Upper lobe of right lung (tissue), 1 donor: ENCODE results near the gene KCNN3. TPM values are rescaled to one million over a fixed set of nuclear protein-coding genes. Genes with fewer than 3 reads are reported as not detected.
A peak's percentile ranks its signal among the peaks of the same experiment; 100 is the strongest.

Source experiments
- ATAC-seq: fragments of 200-7000 bp; cut with Tn5 transposase; one replicate; pipeline ENCODE4 v1.9.1; 2020; ENCODE audit warnings: mild to moderate bottlenecking, moderate library complexity
- DNase-seq: peaks from one replicate; pipeline ENCODE4 v3.0.0-alpha.2; 2020
- H3K27ac ChIP-seq: fragments of 200-600 bp; one replicate; pipeline ENCODE4 v1.8.0; 2022
- H3K27me3 ChIP-seq: fragments of 200-600 bp; one replicate; pipeline ENCODE4 v1.8.0; 2022; ENCODE audit warnings: mild to moderate bottlenecking
- H3K36me3 ChIP-seq: fragments of 200-600 bp; one replicate; pipeline ENCODE4 v1.8.0; 2022
- H3K4me1 ChIP-seq: fragments of 200-600 bp; one replicate; pipeline ENCODE4 v1.8.0; 2022
- H3K4me3 ChIP-seq: fragments of 200-600 bp; one replicate; pipeline ENCODE4 v1.8.0; 2022; ENCODE audit warnings: mild to moderate bottlenecking
- H3K9me3 ChIP-seq: fragments of 200-600 bp; one replicate; pipeline ENCODE4 v1.8.0; 2022
- intact Hi-C: fragments of 100-400 bp; cut with DNase I; formaldehyde crosslinking; loops from one replicate; pipeline ENCODE4 v1.11.0; 2022
- total RNA-seq: library from RNA; stranded (reverse); fragmentation: NEBNext Ultra II Directional; extraction: Animal tissue kit (Norgen Biotek cat#: 25700); gene quantifications from one replicate; pipeline ENCODE4 v1.2.1, GENCODE V29; 2021
- TF ChIP-seq, protein P1 (sequence below): fragments of 200-600 bp; IDR thresholded peaks from one replicate; pipeline ENCODE4 v1.8.0; 2022; ENCODE audit warnings: antibody characterized with exemption
- donor health status: DM: no; HTN: yes; CAD: no; lungs with severe emphysema.

Gene KCNN3
- total RNA-seq, 1 donor from 2014 or later: 7.6 TPM

DNA sequence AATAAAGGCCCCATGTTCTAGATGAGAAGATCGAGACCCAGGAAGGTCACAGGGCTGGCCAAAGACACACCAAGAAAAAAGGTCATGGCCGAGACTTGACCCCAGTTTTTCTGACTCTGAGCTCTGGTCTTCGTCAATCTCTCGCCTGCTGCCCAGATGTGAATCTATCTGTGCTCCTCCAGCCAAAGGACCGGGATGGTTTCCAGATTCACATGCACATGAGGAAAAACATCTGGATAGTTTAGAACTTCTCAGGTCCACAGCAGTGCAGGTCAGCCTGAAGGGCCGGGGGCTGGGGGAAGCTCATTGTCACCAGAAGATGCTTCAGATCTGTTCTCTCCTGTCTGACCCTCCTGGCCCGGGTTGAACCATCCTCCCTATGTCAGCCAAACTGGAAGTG lies 49.0 kb downstream of the KCNN3 start:
- Histone ChIP-seq H3K4me1 (no peaks in the 10 kb centered on the region), H3K27ac (no peak overlapping the region), H3K4me3 (no peak overlapping the region), H3K9me3 (no peaks in the 10 kb centered on the region), H3K36me3 (no peaks in the 10 kb centered on the region), H3K27me3 (no peaks in the 10 kb centered on the region)
- DNase-seq (no peak), ATAC-seq (no peak)
- TF ChIP-seq, protein P1, sequence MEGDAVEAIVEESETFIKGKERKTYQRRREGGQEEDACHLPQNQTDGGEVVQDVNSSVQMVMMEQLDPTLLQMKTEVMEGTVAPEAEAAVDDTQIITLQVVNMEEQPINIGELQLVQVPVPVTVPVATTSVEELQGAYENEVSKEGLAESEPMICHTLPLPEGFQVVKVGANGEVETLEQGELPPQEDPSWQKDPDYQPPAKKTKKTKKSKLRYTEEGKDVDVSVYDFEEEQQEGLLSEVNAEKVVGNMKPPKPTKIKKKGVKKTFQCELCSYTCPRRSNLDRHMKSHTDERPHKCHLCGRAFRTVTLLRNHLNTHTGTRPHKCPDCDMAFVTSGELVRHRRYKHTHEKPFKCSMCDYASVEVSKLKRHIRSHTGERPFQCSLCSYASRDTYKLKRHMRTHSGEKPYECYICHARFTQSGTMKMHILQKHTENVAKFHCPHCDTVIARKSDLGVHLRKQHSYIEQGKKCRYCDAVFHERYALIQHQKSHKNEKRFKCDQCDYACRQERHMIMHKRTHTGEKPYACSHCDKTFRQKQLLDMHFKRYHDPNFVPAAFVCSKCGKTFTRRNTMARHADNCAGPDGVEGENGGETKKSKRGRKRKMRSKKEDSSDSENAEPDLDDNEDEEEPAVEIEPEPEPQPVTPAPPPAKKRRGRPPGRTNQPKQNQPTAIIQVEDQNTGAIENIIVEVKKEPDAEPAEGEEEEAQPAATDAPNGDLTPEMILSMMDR: no peak
- intact Hi-C loops: no loop called here

DNA sequence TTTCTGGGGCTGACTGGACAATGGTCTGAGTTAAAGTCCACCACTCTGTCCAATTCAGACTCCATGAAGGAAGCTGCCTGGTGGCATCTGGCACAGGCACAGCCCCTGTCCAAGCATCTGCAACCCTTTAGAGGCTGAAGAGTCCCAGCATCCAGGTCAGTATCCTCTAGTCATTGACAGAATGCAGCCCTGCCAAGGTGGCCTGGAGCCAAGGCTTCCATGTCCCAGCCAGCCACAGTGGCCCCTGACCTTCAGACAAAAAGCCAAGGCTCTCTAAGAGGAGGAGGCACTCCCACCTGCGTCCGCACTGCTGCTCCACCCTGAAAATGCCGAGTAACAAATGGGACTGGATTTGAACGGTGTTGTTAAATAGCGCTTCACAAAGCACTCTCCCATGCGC lies 49.4 kb downstream of the KCNN3 start:
- TF ChIP-seq, protein P1: no peak

DNA sequence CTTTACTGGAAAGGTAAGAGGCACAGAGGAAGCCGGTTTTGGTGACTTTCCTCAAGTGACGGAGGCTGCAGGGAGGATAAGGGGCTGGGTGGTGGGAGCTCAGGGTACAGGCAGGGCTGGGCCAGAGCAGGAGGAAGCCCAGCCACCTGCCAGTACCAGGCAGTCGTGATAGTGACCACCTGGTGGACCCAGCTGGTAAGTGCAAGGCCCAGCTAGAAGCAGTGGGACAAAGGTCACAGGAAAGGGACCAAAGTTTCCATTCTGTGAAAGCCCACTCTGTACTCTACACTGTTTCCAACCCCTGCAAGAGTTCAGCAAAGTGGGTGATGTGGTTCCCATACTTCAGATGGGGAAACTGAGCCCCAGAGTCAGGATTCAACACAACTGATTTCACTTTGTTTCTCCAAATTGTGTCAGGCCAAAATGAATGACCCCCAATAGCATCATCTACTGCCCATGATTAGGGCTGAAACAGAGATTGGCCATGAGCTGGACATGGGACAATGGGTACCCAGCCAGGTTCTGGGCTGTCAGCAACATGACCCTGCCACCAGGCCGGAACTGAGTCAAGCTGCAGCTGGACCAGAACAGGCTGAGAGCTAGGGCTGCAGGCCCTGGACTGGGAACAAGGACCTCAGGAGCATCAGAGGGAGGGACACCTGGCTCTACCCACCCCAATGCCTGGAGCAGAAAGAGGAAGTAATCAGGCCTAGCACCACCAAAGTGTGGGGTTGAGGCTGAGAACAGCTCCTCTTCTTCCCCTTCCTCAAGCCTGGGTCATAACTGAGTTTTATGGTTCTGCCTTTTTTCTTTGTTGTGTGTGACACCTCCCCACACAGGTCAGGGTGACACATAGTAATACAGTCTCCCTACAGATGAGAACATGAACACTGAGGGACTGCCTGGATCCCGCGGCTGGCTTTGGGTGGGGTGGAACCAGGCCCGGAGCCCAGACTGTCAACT lies 50.2 kb downstream of the KCNN3 start:
- ATAC-seq (peak; percentile 59), DNase-seq (peak; percentile 38)
- no peak overlapping the region for H3K27ac ChIP-seq
- TF ChIP-seq, protein P1: peak; percentile 32
- no peaks in the 10 kb centered on the region for H3K27me3 ChIP-seq
- no peak overlapping the region for H3K4me3 ChIP-seq
- no peaks in the 10 kb centered on the region for H3K4me1 ChIP-seq
- no peaks in the 10 kb centered on the region for H3K9me3 ChIP-seq
- intact Hi-C loops: no loop called here
- H3K36me3 ChIP-seq: no peaks in the 10 kb centered on the region

More for the DNA sequence above, 49.4 kb downstream of the KCNN3 start:
- ATAC-seq: no peak
- Histone ChIP-seq H3K9me3 (no peaks in the 10 kb centered on the region), H3K27me3 (no peaks in the 10 kb centered on the region), H3K27ac (no peak overlapping the region), H3K36me3 (no peaks in the 10 kb centered on the region), H3K4me1 (no peaks in the 10 kb centered on the region), H3K4me3 (no peak overlapping the region)
- DNase-seq: no peak
- intact Hi-C loops: no loop called here

DNA sequence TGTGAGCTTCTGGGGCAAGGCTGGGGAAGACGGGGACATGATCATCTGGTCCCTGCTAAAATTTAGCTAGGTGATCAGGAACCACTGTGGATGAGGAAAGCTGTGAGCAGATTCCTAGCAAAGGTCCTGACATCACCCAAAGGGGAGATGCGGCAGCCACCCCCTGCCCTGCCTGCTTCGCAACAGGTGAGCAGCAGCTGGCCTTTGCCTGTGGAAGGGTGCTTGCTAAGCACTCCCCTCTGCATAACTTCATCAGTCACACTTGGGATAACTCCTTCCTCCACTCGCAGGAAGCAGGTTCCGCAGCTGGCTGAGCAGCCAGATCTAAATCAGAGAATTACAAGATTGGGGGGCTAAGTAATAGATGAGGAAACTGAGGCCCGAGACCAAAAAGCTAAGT lies 51.2 kb downstream of the KCNN3 start:
- TF ChIP-seq, protein P1: no peak
- intact Hi-C loops: no loop called here
- ATAC-seq: no peak
- no peak overlapping the region for H3K4me3 ChIP-seq
- H3K4me1 ChIP-seq: peaks cover 2% of the 10 kb centered on the region
- DNase-seq: no peak
- no peaks in the 10 kb centered on the region for H3K36me3 ChIP-seq
- no peak overlapping the region for H3K27ac ChIP-seq
- no peaks in the 10 kb centered on the region for H3K9me3 ChIP-seq
- no peaks in the 10 kb centered on the region for H3K27me3 ChIP-seq

DNA sequence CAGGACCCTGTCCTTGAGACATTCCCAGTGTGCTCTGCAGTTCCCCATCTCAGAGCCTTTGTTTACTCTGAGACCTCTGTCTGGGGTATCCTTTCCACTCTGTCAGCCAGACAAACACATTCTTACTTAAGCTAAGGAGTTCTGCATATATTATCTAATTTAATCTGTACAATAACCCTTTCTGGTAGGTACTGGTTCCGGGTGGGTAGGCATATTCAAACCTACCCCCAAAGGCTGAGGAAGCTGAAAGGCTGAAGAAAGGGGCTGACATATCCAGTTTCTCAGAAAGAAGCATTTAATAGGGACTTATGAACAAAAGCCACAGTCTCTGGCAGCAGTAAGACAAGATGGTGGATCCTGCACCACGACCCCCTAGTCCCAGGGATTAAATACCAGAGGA lies 53.1 kb downstream of the KCNN3 start:
- H3K4me1 ChIP-seq: peaks cover 11% of the 10 kb centered on the region
- no peak for DNase-seq
- ATAC-seq: no peak
- H3K27ac ChIP-seq: no peak overlapping the region
- H3K36me3 ChIP-seq: no peaks in the 10 kb centered on the region
- intact Hi-C loops: no loop called here
- no peaks in the 10 kb centered on the region for H3K9me3 ChIP-seq
- H3K27me3 ChIP-seq: no peaks in the 10 kb centered on the region
- TF ChIP-seq, protein P1: no peak
- no peak overlapping the region for H3K4me3 ChIP-seq
